NCI-H1092 treated with DMSO at 0.1 percent for 48 hours (cell line): Measurements from ENCODE around the gene SEC22B.
"Not testable (repeated sequence)": the region's sequence is repeated elsewhere in the genome, so short reads cannot be mapped to it uniquely, and the experiment has no call there.

Source experiments
- DNase-seq: peaks from one replicate; lab custom pipeline; 2025; lab: John Stamatoyannopoulos, UW

SEC22B gene

DNA sequence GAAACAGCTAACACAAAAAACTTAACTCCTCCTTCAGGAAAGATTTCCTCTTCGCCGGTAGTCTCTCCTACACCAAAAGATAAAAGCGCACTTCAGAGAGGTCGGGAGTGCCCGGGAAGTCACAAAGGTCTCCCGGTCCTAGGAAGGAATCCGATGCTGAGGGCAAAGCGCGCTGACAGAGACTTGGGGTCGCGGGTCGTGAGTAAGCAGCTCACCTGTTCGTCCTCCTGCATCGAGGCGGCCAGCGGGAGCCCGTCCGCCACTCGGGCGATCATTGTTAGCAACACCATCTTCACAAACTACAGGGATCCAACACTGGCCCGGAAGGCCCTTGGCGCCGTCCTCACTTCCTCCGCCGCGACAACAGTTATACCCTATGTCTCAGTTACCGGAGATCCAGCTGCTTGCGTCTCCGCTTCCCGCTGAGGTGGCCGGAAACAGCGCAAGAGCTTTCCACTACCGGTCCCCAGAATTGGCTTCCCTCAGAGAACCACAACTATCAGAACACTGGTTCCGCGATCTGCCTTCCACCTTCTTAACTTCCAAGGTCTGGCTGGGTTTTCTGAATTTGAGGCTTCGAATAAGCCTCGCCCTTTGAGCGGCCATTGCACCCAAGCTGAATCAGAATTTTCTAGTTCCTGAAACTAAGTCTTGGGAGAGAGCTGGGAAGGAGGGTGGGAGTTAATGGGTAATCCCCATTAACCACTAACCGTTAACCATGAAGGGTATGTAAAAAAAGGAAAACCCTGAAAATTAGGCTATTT, at the start of gene SEC22B:
TSS of gene SEC22B (minus strand) at position 429 of the 764 bp plus-strand sequence. CDS start at position 290, 139 bp downstream.
- DNase-seq: peak; percentile 94

DNA sequence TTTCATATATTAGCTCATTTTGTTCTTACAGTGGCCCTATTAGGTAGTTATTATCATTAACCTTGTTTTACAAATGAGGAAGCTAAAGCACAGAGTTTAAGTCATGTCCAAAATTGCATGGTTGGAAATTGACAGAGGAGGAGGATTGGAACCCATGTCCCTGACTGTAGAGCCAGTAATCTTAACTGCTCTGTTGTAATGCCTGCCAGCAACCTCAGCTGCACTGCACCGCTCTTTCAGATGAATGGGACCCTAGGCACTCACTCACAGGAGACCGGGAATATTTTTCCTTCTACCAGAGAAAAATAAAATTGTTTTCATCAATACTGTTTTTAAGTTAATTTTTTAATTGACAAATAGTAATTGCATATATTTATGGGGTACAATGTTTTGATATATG, 41.6 kb upstream of the SEC22B start:
- DNase-seq: not testable (repeated sequence)

DNA sequence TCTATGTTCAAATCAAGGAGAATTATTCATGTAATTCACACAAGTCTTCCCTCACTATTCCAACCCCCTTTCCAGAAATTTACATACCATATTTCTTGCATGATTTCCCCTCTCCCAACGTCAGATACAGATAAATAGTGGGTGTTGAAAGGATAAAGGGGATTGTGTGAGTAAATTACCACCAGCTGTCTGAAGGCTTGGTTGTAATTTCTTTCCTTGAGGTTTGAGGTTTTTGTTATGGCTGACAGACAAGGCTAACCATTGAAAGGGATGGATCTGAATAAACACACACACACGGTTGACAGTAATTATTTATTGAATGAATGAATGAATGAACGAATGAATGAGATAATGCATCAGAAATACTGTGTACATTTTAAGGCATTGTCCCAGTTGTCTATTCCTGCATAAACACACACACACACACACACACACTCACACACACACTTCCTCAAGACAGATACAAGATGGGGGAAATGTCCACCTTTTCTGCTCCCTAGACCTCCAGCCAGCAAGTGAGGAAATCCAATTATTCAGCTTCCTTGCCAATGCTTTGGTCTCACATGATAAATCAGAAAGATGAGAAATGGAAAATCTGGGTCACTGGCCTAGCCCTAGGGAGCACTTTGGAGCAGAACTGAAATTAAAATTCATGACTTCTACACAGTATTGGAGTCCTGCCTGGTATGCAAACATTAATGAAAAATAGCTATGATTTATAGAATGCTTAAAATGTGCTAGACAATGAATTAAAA, 41.0 kb upstream of the SEC22B start:
- DNase-seq: not testable (repeated sequence)

DNA sequence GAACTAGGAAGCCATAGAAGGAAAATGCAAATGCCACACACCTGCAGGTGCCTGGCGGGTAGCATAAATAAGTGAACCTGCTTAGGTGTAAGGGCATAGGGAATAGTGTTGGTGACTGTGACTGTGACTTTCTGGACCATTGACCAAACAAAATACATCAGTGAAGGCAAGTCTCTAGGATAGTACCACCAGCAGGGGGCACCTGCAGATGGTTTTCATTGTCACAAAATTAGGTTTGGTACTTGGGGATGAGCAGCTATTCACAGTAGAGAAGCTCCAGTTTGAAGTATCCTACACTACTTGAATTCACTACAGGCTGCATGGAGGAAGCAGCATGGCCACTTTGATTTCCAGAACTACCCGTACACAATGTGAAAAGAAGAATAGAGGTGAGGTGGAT, 37.3 kb upstream of the SEC22B start:
- DNase-seq: not testable (repeated sequence)

DNA sequence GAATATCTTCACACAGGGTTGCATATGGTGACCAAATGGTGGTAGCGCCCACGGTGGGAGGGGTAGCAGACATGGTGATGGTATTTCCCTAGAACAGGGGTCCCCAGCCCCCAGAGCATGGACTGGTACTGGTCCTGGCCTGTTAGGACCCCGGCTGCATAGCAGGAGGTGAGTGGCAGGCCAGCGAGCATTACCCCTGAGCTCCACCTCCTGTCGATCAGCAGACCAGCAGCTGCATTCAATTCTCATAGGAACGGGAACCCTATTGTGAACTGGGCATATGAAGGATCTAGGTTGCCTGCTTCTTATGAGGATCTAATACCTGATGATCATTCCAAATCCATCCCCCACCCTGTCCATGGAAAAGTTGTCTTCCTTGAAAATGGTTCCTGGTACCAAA, 34.4 kb upstream of the SEC22B start:
- not testable (repeated sequence) for DNase-seq

DNA sequence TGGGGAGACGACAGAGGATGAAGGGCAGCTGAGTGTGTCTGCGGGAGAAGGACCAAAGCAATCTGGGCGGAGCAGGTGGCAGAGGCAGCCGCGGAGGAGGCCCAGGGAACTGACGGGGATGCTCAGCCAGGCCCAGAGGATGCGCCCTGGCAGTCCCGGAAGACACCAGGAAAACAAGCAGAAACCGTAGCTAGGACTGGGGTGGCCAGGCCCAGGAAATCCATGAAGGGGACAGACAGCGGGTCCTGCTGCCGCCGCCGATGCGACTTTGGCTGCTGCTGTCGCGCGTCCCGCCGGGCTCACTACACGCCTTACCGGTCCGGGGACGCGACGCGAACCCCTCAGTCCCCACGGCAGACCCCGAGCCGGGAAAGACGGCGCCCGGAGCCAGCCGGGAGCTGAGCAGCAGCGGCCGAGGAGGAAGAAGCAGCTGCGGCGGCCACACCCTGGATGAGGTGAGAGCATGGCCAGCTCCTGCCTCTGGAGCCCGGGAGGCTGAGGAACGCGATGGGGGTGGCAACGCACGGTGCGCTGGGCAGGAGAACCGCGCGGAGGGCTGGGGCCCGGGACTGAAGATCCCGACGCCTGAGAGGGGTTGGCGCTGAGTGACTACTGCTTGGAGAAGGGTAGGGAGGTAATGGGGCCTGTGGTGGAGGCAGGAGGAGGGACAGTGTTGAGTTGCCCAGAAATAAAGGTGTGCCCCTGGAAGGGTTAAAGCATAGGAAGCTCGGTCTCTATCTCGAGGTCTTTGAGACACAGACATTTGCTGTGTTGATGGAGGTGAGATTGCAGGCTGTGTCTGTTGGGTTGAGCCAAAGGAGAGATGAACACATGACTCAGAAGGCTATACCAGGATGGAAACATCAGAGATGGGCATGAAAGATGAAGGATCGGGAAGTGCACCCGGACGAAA, 20.8 kb upstream of the SEC22B start:
- not testable (repeated sequence) for DNase-seq

DNA sequence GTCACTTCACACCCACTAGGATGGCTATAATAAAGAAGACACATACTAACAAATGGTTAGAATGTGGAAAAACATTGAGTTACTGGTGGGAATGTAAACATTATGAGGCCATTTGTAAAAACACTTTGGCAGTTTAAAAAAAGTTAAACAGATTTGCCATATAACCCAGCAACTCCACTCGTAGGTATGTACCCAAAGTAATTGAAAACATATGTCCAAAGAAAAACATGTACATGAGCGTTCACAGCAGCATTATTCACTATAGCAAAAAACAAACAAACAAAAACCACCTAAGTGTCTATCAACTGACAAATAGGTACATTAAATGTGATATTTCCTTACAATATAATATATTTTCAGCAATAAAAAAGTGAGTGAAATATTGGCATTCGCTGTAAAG, 12.3 kb upstream of the SEC22B start:
- DNase-seq: not testable (repeated sequence)

DNA sequence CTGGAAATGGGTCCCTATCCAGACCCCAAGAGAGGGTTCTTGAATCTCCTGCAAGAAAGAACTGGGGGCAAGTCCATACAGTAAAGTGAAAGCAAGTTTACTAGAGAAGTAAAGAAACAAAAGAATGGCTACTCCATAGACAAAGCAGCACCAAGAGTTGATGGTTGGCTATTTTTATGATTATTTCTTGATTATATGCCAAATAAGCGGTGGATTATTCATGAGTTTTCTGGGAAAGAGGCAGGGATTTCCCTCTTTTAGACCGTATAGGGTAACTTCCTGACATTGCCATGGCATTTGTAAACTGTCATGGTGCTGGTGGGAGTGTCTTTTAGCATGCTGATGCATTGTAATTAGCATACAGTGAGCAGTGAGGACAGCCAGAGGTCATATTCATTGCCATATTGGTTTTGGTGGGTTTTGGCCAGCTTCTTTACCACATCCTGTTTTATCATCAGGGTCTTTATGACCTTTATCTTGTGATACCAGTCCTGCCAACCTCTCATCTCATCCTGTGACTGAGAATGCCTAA, 5.9 kb upstream of the SEC22B start:
- DNase-seq: not testable (repeated sequence)

DNA sequence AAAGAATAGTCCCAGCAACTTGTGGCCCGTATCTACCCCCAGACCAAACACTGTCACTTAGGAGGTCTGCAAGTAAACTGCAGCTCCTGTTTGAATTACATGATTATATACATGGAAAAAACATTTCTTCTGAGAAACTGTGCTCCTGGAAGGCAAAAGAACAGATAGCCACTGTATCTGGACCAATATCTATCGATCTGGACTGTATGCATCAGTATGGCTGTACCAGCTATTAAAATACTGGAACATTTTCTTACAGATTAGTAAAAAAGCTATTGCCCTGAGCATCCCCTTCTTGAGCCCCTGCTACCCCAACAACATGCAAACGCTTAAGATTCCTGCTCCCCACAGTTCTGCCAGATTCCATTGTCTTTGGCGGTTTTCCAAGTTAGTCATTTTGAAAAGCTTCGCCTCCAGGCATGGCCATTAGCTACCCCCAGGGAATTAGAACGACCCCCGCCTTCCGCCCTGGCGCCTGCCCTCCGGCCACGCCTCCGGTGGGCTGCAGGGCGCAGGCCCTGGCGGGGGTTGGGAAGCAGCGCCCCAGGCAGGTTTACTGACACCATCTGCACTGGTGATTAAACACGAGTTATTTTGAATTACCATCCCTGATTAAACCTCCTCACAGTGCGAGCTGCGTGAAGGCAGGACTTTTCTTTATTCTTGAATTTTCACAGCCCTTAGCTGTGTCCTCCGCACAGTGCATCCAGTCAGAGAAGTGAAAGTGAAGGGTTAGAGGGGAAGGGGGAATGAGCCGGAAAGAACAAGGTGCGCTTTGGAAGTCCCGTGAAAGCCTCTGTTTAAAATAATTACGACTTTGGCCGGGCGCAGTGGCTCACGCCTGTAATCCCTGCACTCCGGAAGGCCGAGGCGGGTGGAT, 3.7 kb upstream of the SEC22B start:
- DNase-seq: peak; percentile 57

DNA sequence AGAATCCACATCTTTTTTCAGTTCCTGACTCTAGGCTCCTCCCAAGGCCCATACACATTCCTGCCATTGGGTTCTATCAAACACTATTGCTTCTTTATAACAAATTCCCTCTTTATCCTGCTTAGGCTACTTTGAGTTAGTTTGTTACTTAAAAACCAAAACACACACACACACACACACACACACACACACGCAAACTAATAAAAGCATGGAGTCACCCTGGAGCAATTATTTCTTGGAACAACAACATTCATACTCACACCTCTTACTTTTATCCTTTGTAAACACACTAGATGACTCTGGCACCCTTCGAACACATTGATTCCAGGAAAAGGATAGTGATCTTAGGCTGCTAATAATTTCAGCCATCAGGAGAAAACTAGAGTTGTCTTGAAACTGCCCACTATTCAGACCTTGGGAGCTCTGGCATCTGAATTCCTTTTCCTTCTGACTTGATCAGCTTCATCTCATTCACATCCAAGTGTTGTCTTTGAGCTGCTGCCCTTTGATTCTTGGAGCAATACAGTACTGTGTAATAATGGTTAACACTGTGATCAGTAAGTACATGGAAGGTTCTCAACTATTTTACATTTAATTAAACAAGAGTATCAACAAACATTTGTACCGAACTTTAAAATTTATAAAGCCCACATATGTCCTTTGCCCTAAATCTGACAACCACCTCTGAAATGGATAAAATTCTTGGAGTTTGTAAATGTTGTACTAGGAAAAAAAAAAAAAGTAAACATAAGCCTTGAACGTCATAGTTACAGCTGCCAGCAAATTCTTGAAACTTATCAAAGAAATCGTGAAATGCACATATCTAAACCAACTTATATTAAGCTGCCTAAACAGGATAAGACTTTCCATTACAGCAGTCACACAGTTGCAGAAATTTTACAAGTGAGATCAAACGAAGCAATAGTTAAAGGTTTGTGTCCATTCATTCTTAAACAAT, 2.8 kb upstream of the SEC22B start:
- DNase-seq: no peak

DNA sequence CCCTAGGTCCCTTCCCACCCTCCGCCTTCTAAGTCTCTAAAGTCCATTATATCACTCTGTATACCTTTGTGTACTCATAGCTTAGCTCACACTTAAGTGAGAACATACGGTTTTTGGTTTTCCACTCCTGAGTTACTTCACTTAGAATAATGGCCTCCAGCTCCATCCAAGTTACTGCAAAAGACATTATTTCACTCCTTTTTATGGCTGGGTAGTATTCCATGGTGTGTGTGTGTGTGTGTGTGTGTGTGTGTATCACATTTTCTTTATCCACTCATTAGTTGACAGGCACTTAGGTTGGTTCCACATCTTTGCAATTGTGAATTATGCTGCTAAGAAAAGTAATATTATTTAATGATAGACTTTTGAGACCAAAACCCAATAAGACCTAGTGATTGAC, 1.7 kb upstream of the SEC22B start:
- not testable (repeated sequence) for DNase-seq

DNA sequence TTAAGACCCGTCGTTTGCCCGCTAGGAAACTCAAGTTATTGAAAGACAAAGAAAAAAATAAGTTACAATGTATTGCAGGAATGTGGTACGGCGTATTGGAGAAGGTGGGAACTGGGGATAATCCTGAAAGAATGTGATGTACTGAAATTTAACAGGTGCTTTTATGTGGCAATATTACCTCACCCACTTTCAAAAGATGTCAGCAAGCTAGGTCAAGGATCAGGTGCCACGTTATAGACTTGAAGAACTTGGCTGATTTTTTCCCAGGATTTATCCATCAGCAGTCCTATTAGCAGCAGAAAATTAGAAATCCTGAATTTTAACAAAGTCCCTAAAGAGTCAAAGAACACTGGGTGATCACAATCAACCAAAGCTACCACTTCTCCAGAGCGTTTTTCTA, 632 bp downstream of the SEC22B start:
- DNase-seq: not testable (repeated sequence)

DNA sequence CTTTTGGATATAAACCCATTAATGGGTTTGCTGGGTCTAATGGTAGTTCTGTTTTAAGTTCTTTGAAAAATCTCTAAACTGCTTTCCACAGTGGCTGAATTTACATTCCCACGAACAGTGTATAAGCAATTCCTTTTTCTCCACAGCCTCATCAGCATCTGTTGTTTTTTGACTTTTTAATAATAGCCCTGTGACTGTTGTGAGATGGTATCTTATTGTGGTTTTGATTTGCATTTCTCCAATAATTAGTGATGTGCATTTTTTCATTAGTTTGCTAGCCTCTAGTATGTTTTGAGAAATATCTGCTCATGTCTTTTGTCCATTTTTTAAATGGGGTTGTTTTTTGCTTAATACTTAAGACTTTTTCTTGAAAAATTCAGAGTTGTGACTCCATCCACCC, 11.6 kb downstream of the SEC22B start:
- DNase-seq: not testable (repeated sequence)

DNA sequence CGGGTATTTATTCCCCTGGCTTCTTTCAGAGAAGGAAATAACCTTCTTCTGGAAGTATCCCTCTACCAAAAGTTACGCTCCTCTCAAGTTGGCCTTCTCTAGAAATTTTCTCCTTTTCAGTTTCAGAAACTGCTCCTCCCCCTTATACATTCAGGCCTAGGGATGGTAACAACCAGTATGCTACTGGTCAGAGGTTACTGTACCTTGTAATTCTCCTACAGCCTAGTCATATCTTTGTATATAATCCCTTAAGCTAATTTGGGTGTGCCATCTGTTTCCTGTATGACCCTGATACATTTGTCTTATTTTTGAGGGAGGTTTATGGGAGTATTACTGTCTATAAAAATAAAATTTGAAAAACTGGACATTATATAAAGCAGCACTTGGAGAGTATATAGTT, 14.3 kb downstream of the SEC22B start:
- DNase-seq: not testable (repeated sequence)

DNA sequence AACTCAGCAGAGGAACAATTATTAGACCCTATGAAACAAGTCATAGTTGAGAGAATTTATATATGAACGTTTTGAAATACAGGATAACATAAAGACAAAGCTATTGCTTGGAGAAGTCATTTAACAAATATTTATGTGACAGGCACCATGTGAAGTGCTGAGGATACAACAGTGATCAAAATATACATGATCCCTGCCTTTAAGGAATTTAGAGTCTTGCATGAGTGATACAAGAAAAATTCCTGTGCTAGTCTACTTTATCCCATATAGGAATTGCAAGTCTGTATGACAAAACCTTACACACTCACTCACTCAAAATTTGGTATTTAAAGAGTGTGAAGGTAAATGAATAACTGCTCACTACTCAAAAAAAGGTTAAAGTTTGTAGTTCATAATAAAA, 17.8 kb downstream of the SEC22B start:
- not testable (repeated sequence) for DNase-seq

DNA sequence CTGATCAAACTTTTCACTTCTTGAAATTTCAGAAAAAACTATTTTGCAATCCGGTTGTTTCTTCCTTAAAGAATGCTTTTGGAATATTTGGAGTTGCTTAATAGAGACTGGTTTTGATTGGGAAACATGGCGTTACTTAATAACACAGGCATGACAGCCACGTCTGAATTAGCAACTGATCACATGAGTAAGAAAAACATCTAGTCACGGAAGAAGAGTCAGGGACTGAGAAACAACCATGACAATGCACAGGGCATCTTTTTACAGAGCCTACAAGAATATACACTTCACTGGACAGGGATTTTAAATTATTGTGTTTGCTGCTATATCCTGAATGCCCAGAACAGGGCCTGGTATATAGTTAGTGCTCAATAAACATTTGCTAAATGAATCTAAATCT, 18.2 kb downstream of the SEC22B start:
- not testable (repeated sequence) for DNase-seq

DNA sequence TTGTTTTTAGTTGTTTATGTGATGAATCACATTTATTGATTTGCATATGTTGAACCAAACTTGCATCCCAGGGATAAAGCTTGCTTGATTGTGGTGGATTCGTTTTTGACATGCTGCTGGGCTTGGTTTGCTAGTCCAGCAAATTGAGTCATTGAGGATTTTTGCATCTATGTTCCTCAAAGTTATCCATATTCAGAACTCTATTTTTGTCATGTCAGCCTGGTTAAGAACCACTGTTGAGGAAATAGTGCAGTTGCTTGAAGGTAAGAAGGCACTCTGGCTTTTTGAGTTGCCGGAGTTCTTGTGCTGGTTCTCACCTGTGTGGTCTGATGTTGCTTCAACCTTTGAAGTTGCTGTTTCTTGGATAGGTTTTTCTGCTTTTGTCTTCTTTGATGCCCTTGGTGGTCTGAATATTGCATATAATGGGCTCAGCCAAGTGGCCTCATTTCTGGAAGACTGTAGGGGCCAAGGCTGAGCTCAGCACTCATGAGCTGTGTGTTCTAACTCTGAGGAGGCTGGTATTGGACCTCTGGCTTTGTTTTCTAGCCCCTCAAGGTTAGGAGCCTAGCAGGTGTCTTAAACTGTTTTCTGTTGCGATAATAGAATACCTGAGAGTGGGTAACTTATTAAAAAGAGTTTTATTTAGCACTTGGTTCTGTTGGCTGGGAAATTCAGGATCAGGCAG, 26.0 kb downstream of the SEC22B start:
- not testable (repeated sequence) for DNase-seq

DNA sequence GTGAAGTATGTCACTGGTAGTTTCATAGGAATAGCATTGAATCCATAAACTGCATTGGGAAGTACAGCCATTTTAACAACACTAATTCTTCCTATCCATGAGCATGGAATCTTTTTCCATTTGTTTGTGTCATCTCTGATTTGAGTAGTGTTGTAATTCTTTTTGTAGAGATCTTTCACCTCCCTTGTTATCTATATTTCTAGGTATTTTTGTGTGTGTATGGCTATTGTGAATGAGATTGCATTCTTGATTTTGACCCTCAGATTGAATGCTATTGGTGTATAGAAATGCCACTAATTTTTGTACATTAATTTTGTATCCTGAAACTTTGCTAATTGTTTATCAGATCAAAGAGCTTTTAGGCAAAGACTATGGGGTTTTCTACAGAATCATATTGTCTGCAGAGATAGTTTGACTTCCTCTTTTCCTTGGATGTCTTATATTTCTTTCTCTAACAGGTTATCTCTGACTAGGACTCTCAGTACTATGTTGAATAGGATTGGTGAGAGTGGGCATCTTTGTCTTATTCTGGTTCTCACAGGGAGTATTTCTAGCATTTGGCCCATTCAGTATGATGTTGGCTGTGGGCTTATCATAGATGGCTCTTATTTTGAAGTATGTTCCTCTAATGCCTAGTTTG, 26.8 kb downstream of the SEC22B start:
- DNase-seq: not testable (repeated sequence)

DNA sequence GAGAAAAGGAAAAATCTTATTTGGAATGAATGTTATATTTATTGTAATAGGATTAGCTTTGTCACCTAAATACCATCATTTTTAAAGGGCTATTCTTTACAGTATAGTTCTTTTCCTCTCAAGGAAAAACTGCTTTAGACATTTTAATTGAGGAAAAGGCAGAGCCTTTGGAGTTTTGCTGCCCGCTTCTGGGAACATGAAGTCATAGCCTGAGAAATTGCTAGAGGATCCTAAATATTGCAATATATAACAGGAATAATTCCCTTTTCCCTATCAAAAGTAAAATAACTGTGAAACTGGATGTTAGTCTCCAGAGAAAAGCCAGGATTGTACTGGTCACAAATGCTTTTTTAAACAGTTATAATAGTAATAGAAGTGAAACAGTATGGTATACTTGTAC, 30.5 kb downstream of the SEC22B start:
- not testable (repeated sequence) for DNase-seq
